ENCODE results near the gene TANGO6. TPM values are rescaled to one million over a fixed set of nuclear protein-coding genes. Genes with fewer than 3 reads are reported as not detected.
A peak's percentile ranks its signal among the peaks of the same experiment; 100 is the strongest.

Gene TANGO6
- polyA plus RNA-seq, 1 experiment, result 14.6 TPM

- H3K36me3 ChIP-seq (ENCODE audit: control insufficient read depth, insufficient read depth, low read length), result peaks cover 4% of the 10 kb centered on the region
- ChIA-PET CTCF (interaction anchor here (0.9 to 1.1 kb wide), 2 partner anchors 10 to 178 kb away, joined by 3 read pairs; no protein-coding TSS in a partner anchor), POLR2A (no interaction called here)
- no peak overlapping the region for H3K4me3 ChIP-seq (ENCODE audit: low read depth, low read length)
- no peaks in the 10 kb centered on the region for H3K27me3 ChIP-seq (ENCODE audit: control insufficient read depth, insufficient read depth, low read length)
- no peak for TF ChIP-seq CTCF (IDR thresholded peaks at IDR 0.05; ENCODE audit: insufficient read depth, low read depth, low read length)
- no peak for DNase-seq (ENCODE audit: low read depth)
These were observed 87.9 kb downstream of the TANGO6 start for GRCh38 chr16:68931196-68931595.

GRCh38 chr16:68934402-68934801, 91.1 kb downstream of the TANGO6 start:
- Histone ChIP-seq H3K36me3 (ENCODE audit: control insufficient read depth, insufficient read depth, low read length) (no peaks in the 10 kb centered on the region; the same call in 1 of the 2 replicates), H3K4me3 (ENCODE audit: low read depth, low read length) (no peak overlapping the region), H3K27me3 (ENCODE audit: control insufficient read depth, insufficient read depth, low read length) (no peaks in the 10 kb centered on the region)
- POLR2A ChIA-PET, result no interaction called here
- CTCF ChIA-PET, result interaction anchor here (1.4 to 1.9 kb wide), 2 partner anchors 15 to 190 kb away, joined by 3 to 8 read pairs; no protein-coding TSS in a partner anchor
- no peak for TF ChIP-seq CTCF (IDR thresholded peaks at IDR 0.05; ENCODE audit: insufficient read depth, low read depth, low read length)
- no peak for DNase-seq (ENCODE audit: low read depth)

- Histone ChIP-seq H3K27me3 (ENCODE audit: control insufficient read depth, insufficient read depth, low read length) (no peaks in the 10 kb centered on the region), H3K36me3 (ENCODE audit: control insufficient read depth, insufficient read depth, low read length) (no peaks in the 10 kb centered on the region; the same call in 1 of the 2 replicates), H3K4me3 (ENCODE audit: low read depth, low read length) (no peak overlapping the region)
- no peak for DNase-seq (ENCODE audit: low read depth)
- CTCF ChIA-PET, result interaction anchor here (1.4 to 1.9 kb wide), 2 partner anchors 15 to 189 kb away, joined by 3 to 8 read pairs; no protein-coding TSS in a partner anchor
- no peak for TF ChIP-seq CTCF (IDR thresholded peaks at IDR 0.05; ENCODE audit: insufficient read depth, low read depth, low read length)
- POLR2A ChIA-PET, result no interaction called here
These were observed 91.7 kb downstream of the TANGO6 start for GRCh38 chr16:68935008-68935407.

- Histone ChIP-seq H3K27me3 (ENCODE audit: control insufficient read depth, insufficient read depth, low read length) (no peaks in the 10 kb centered on the region), H3K4me3 (ENCODE audit: low read depth, low read length) (no peak overlapping the region), H3K36me3 (ENCODE audit: control insufficient read depth, insufficient read depth, low read length) (no peaks in the 10 kb centered on the region; the same call in 1 of the 2 replicates)
- no peak for TF ChIP-seq CTCF (IDR thresholded peaks at IDR 0.05; ENCODE audit: insufficient read depth, low read depth, low read length)
- DNase-seq (ENCODE audit: low read depth), result peak; percentile 47
- ChIA-PET POLR2A (interaction anchor here (0.6 kb wide), 1 partner anchor 14 kb away, joined by 18 read pairs; no protein-coding TSS in a partner anchor), CTCF (no interaction called here)
These were observed 93.7 kb downstream of the TANGO6 start for GRCh38 chr16:68936736-68937631.

GRCh38 chr16:68939692-68940320, 96.5 kb downstream of the TANGO6 start:
- no peak for DNase-seq (ENCODE audit: low read depth)
- H3K4me3 ChIP-seq (ENCODE audit: low read depth, low read length), result no peak overlapping the region
- ChIA-PET POLR2A (no interaction called here), CTCF (no interaction called here)
- no peaks in the 10 kb centered on the region for H3K27me3 ChIP-seq (ENCODE audit: control insufficient read depth, insufficient read depth, low read length)
- TF ChIP-seq CTCF (IDR thresholded peaks at IDR 0.05; ENCODE audit: insufficient read depth, low read depth, low read length), result no peak
- H3K36me3 ChIP-seq (ENCODE audit: control insufficient read depth, insufficient read depth, low read length), result no peaks in the 10 kb centered on the region

Data from BJ (cell line).